Esophagus muscularis mucosa (tissue), 4 donors: ENCODE measurements around the gene SHISA8.

Experiments
- CTCF ChIP-seq, 3 experiments: fragments of 200-600 bp in 2 of 3; fragments of 450-650 bp in 1 of 3; sonication (generic) in 2 of 3; IDR thresholded peaks; one replicate each; pipeline ENCODE4 v1.5.1; 2017 to 2019; ENCODE audit warnings: antibody characterized with exemption in 3 of 3, mild to moderate bottlenecking in 2 of 3, moderate library complexity in 1 of 3
- EP300 ChIP-seq: sonication (generic); formaldehyde crosslinking; IDR thresholded peaks from one replicate; pipeline ENCODE4 v1.6.1; 2017; ENCODE audit warnings: antibody characterized with exemption
- POLR2A ChIP-seq: fragments of 450-650 bp; IDR thresholded peaks from one replicate; pipeline ENCODE4 v1.6.1; 2017; ENCODE audit warnings: antibody characterized with exemption, moderate library complexity, mild to moderate bottlenecking, low read depth
- POLR2AphosphoS5 ChIP-seq, 2 donors: sonication (generic); formaldehyde crosslinking; IDR thresholded peaks; one replicate each; pipeline ENCODE4 v1.6.1; 2017; ENCODE audit warnings: antibody characterized with exemption in 2 of 2

- TF ChIP-seq CTCF (IDR thresholded peaks at IDR 0.05) = peak in 1 of 3 experiments; percentile 1
- no peak for TF ChIP-seq POLR2AphosphoS5 (IDR thresholded peaks at IDR 0.05)
- no peak for TF ChIP-seq POLR2A
- no peak for TF ChIP-seq EP300
Observed at GRCh38 chr22:41957941-41958556, 43.2 kb upstream of the SHISA8 start.
